Right atrium auricular region (tissue), 2 donors: ENCODE results near the gene CES5A. TPM values are rescaled to one million over a fixed set of nuclear protein-coding genes. Genes with fewer than 3 reads are reported as not detected.
"Not testable (repeated sequence)": the region's sequence is repeated elsewhere in the genome, so short reads cannot be mapped to it uniquely, and the experiment has no call there.

ENCODE experiments used
- DNase-seq: peaks from one replicate; pipeline ENCODE4 v3.0.0-alpha.2; 2019; ENCODE audit warnings: low spot score
- H3K27ac ChIP-seq, 2 donors: fragments of 200-600 bp; sonication (generic); 1 replicate in 1 of 2; 2 replicates in 1 of 2; pipeline ENCODE4 v1.5.1; 2016 to 2019
- H3K27me3 ChIP-seq, 2 donors: fragments of 200-600 bp; sonication (generic); one replicate each; pipeline versions ENCODE4 v1.5.1 to v1.6.0; 2017 to 2019
- H3K36me3 ChIP-seq: fragments of 200-600 bp; sonication (generic); one replicate; pipeline ENCODE4 v1.5.1; 2016
- H3K4me1 ChIP-seq, 2 donors: fragments of 200-600 bp; sonication (generic); one replicate each; pipeline versions ENCODE4 v1.5.1 to v1.6.0; 2017 to 2019
- H3K4me3 ChIP-seq, 2 donors: fragments of 200-600 bp; sonication (generic); 1 replicate in 1 of 2; 2 replicates in 1 of 2; pipeline ENCODE4 v1.5.1; 2017 to 2019; ENCODE audit warnings: mild to moderate bottlenecking in 1 of 2, moderate library complexity in 1 of 2
- H3K9me3 ChIP-seq, 2 donors: fragments of 200-600 bp; sonication (generic); one replicate each; pipeline ENCODE4 v1.5.1; 2019
- total RNA-seq, 2 donors: library from RNA; depleted of rRNA; stranded (reverse); fragments of >200 nt; gene quantifications; one replicate each; pipeline ENCODE4 v1.1.0, GENCODE V29; 2016
- TF ChIP-seq, protein P1 (sequence below), 2 donors: fragments of 200-600 bp; sonication (generic); IDR thresholded peaks; one replicate each; pipeline ENCODE4 v1.5.1; 2019; ENCODE audit warnings: antibody characterized with exemption in 2 of 2

CES5A gene
- total RNA-seq, 2 donors from 2014 or later: not detected

GRCh38 chr16:55832773-55833691 lies 42.1 kb downstream of the CES5A start, which contains the start of gene CES1:
CES1 (minus strand) TSS chr16:55833096; CDS start chr16:55833055, 41 bp downstream.
- Histone ChIP-seq H3K36me3 (no peaks in the 10 kb centered on the region), H3K27ac (peak within 1 kb of the TSS in 1 of 2 donors; percentile 43), H3K4me3 (peak within 1 kb of the TSS in 1 of 2 donors; percentile 30), H3K9me3 (no peaks in the 10 kb centered on the region), H3K27me3 (no peaks in the 10 kb centered on the region), H3K4me1 (peaks cover 0 to 24% of the 10 kb centered on the region in 2 donors)
- DNase-seq: peak; percentile 79
- TF ChIP-seq, protein P1, sequence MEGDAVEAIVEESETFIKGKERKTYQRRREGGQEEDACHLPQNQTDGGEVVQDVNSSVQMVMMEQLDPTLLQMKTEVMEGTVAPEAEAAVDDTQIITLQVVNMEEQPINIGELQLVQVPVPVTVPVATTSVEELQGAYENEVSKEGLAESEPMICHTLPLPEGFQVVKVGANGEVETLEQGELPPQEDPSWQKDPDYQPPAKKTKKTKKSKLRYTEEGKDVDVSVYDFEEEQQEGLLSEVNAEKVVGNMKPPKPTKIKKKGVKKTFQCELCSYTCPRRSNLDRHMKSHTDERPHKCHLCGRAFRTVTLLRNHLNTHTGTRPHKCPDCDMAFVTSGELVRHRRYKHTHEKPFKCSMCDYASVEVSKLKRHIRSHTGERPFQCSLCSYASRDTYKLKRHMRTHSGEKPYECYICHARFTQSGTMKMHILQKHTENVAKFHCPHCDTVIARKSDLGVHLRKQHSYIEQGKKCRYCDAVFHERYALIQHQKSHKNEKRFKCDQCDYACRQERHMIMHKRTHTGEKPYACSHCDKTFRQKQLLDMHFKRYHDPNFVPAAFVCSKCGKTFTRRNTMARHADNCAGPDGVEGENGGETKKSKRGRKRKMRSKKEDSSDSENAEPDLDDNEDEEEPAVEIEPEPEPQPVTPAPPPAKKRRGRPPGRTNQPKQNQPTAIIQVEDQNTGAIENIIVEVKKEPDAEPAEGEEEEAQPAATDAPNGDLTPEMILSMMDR (IDR thresholded peaks at IDR 0.05): no peak

GRCh38 chr16:55832425-55832772 lies 42.8 kb downstream of the CES5A start:
- H3K27me3 ChIP-seq: no peaks in the 10 kb centered on the region
- TF ChIP-seq, protein P1 (IDR thresholded peaks at IDR 0.05): no peak
- H3K4me1 ChIP-seq: peaks cover 0 to 24% of the 10 kb centered on the region in 2 donors
- H3K36me3 ChIP-seq: no peaks in the 10 kb centered on the region
- peak overlapping the region in 1 of 2 donors; percentile 43 for H3K27ac ChIP-seq
- DNase-seq: no peak
- H3K4me3 ChIP-seq: peak overlapping the region in 1 of 2 donors; percentile 30
- H3K9me3 ChIP-seq: no peaks in the 10 kb centered on the region

DNA sequence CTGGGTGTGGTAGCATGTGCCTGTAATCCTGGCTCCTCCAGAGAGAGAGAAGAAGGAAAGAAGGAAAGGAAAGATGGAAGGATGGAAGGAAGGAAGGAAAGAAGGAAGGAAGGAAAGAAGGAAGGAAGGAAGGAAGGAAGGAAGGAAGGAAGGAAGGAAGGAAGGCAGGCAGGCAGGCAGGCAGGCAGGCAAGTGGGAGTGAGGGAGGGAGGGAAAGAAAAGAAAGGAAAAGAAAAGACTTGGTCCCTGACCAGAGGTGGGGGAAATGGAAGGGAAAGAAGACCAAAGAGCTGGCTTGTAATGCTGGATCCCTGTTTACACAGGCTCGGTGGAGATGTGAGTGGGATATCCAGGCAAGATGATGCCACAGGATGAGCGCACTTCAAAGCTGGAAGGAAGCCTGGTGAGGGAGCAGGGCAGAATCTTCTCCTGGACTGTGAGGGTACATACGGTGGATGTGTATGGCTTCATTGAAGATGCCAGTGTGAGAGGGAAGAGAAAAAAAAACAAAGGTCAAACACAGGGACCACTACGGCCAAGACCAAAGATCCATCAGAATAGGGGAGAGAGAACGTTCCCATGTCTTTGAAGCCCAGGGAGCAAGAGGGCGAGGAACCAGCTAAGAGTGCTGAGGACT lies 44.4 kb downstream of the CES5A start:
- Histone ChIP-seq H3K36me3 (no peaks in the 10 kb centered on the region), H3K9me3 (no peaks in the 10 kb centered on the region), H3K4me3 (no peak overlapping the region), H3K4me1 (peaks cover 0 to 13% of the 10 kb centered on the region in 2 donors), H3K27ac (no peak overlapping the region), H3K27me3 (no peaks in the 10 kb centered on the region)
- DNase-seq: no peak
- TF ChIP-seq, protein P1 (IDR thresholded peaks at IDR 0.05): no peak

DNA sequence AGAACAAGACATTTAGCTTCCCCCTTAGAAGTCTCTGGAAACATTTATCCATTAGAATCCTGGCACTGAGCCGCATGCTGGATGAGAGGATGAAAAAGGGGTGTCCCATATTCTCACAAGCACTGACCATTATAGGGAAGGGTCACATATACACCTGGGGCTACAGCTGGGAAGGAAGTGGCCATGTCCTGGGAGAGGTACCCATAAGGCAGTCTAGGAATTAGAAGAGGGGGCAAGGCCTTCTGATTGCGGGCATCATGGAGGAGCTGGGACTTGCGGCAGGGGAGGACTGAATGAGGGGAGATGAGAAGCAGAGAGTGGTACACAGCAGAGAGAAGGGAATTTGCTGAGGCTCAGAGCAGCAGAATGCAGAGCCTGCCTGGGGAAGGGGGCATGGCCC lies 45.9 kb downstream of the CES5A start:
- H3K4me3 ChIP-seq, DNase-seq, H3K27me3 ChIP-seq, H3K27ac ChIP-seq, H3K36me3 ChIP-seq, H3K9me3 ChIP-seq: not testable (repeated sequence)
- H3K4me1 ChIP-seq: peaks cover 0 to 12% of the 10 kb centered on the region in 2 donors

- Histone ChIP-seq H3K9me3 (no peaks in the 10 kb centered on the region), H3K27ac (no peak overlapping the region), H3K27me3 (no peaks in the 10 kb centered on the region), H3K36me3 (no peaks in the 10 kb centered on the region), H3K4me1 (peaks cover 0 to 11% of the 10 kb centered on the region in 2 donors), H3K4me3 (no peak overlapping the region)
- TF ChIP-seq, protein P1 (IDR thresholded peaks at IDR 0.05): no peak
- no peak for DNase-seq
These were observed 46.5 kb downstream of the CES5A start for GRCh38 chr16:55828680-55829079.

GRCh38 chr16:55825115-55825728 lies 50.0 kb downstream of the CES5A start:
- Histone ChIP-seq H3K4me1 (no peaks in the 10 kb centered on the region), H3K36me3 (no peaks in the 10 kb centered on the region), H3K9me3 (no peaks in the 10 kb centered on the region), H3K4me3 (no peak overlapping the region), H3K27me3 (no peaks in the 10 kb centered on the region), H3K27ac (no peak overlapping the region)
- TF ChIP-seq, protein P1 (IDR thresholded peaks at IDR 0.05): no peak
- DNase-seq: no peak
